ENCODE results near the gene IER5L. TPM values are rescaled to one million over a fixed set of nuclear protein-coding genes. Genes with fewer than 3 reads are reported as not detected.

IER5L gene
- polyA plus RNA-seq, 1 of the 3 experiments (the other 2 are of a cell fraction) = 16.2 TPM

DNA sequence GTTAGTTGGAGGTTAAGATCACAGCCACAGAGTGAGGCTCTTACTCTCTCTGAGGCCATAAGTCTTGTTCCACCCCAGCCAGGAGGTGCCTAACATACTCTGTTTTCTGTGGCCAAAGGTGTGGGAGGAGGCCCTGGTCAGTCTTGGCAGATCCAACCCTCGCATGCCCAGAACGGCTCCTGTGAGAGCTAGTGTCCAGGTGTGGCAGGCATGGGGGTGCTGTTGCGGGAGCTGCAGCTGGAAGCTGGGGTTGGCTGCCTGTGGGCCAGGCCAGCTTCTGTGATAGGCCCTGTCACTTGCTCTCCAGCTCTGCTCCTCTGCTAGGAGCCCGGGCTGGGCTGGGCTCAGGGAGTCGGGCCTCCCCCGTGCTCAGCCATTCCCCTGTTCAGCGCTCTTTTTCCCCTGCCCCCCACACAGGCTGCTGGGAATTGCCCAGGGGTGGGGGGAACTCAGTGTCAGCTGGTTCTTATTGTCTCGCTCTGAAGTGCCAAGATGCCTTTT lies 31.6 kb downstream of the IER5L start:
- no peak overlapping the region for H3K4me3 ChIP-seq (ENCODE audit: low read depth in 2 of 2, low read length in 1 of 2)
- WGBS (ENCODE audit: low lambda C conversion rate) = 70% methylated on average over 4 of the region's 8 CpGs
- peak overlapping the region; percentile 58 for H3K9ac ChIP-seq
- DNase-seq = no peak
- H3K9me2 ChIP-seq = no peaks in the 10 kb centered on the region
- ChIA-PET CTCF (interaction anchor here (0.6 to 10.9 kb wide), 4 partner anchors 20 to 475 kb away, joined by 3 to 235 read pairs (median 98); no protein-coding TSS in a partner anchor), POLR2A (no interaction called here)
- no peaks in the 10 kb centered on the region for H3K27me3 ChIP-seq (ENCODE audit: insufficient read depth)
- H3K4me2 ChIP-seq = peak overlapping the region; percentile 51; the same call in 1 of the 2 replicates
- H3K36me3 ChIP-seq (replicated peaks in 1 of 2; ENCODE audit: control insufficient read depth in 1 of 2, insufficient read depth in 2 of 2, low read length in 1 of 2) = peaks cover 38% of the 10 kb centered on the region in 2 experiments
- no peaks in the 10 kb centered on the region for H4K20me1 ChIP-seq (ENCODE audit: insufficient read depth)
- H3F3A ChIP-seq (replicated peaks; ENCODE audit: insufficient read depth) = peaks cover 10% of the 10 kb centered on the region
- H2AFZ ChIP-seq (ENCODE audit: low read depth) = no peak overlapping the region
- H3K4me1 ChIP-seq (ENCODE audit: control insufficient read depth in 1 of 2, insufficient read depth in 2 of 2, low read depth in 1 of 2, low read length in 1 of 2) = peaks cover 32 to 43% of the 10 kb centered on the region in 2 experiments; a peak in 3 of 4 replicates
- TF ChIP-seq CHD2 (IDR thresholded peaks at IDR 0.05; ENCODE audit: low read length, partially characterized antibody) (no peak), ZBTB33 (IDR thresholded peaks at IDR 0.05; ENCODE audit: borderline replicate concordance, low read depth) (no peak), JUND (IDR thresholded peaks at IDR 0.05) (no peak), YY1 (IDR thresholded peaks at IDR 0.05; ENCODE audit: low read depth) (no peak), CTCF (IDR thresholded peaks at IDR 0.05) (no peak), NFIC (IDR thresholded peaks at IDR 0.05; ENCODE audit: borderline replicate concordance) (no peak), NRF1 (IDR thresholded peaks at IDR 0.05; ENCODE audit: low read depth, low read length) (no peak), EP300 (IDR thresholded peaks at IDR 0.05; ENCODE audit: borderline replicate concordance in 1 of 2, low read depth in 1 of 2, low read length in 1 of 2) (no peak), TEAD4 (IDR thresholded peaks at IDR 0.05; ENCODE audit: borderline replicate concordance, insufficient read depth) (no peak), PBX3 (IDR thresholded peaks at IDR 0.05) (no peak), FOXJ3 (CRISPR knock-in tag; IDR thresholded peaks at IDR 0.05) (no peak), POLR2AphosphoS5 (IDR thresholded peaks at IDR 0.05; ENCODE audit: low read depth, low read length) (no peak), TCF12 (IDR thresholded peaks at IDR 0.05) (no peak)
- TF ChIP-seq, protein P1, sequence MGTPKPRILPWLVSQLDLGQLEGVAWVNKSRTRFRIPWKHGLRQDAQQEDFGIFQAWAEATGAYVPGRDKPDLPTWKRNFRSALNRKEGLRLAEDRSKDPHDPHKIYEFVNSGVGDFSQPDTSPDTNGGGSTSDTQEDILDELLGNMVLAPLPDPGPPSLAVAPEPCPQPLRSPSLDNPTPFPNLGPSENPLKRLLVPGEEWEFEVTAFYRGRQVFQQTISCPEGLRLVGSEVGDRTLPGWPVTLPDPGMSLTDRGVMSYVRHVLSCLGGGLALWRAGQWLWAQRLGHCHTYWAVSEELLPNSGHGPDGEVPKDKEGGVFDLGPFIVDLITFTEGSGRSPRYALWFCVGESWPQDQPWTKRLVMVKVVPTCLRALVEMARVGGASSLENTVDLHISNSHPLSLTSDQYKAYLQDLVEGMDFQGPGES (IDR thresholded peaks at IDR 0.05; ENCODE audit: low read depth, low read length) = no peak
- peaks cover 56% of the 10 kb centered on the region for H3K79me2 ChIP-seq (ENCODE audit: insufficient read depth)
- H3K9me3 ChIP-seq = no peaks in the 10 kb centered on the region
- peak overlapping the region; percentile 2 to 84; a peak in 3 of 4 replicates for H3K27ac ChIP-seq (ENCODE audit: low read depth in 2 of 2, low read length in 1 of 2)

All from SK-N-SH (cell line).